Measurements from ENCODE around the gene BST1. TPM values are rescaled to one million over a fixed set of nuclear protein-coding genes. Genes with fewer than 3 reads are reported as not detected.

The BST1 gene
- total and polyA plus RNA-seq, 2 experiments from 2014 or later: 0.99 to 1.8 TPM

DNA sequence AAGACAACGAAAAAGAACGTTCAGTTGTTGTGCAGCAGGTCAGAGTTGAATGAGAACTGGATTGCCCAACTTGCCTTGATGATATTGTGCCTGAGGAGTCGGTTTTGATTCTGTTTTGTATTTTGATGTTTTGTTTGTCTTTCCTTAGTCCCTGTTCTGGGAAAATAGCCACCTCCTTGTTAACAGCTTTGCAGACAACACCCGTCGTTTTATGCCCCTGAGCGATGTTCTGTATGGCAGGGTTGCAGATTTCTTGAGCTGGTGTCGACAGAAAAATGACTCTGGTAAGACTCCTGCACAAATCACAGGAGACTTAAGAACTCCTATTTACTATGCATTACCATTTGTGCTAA lies 4.5 kb downstream of the BST1 start (continued):
- no peak for TF ChIP-seq ZNF462 (CRISPR knock-in tag; IDR thresholded peaks at IDR 0.05)
- TF ChIP-seq ZNF331 (CRISPR knock-in tag; IDR thresholded peaks at IDR 0.05; ENCODE audit: low read depth): no peak
- TF ChIP-seq JUNB (IDR thresholded peaks at IDR 0.05; ENCODE audit: unreplicated experiment): no peak
- no peak for TF ChIP-seq EZH2phosphoT487 (IDR thresholded peaks at IDR 0.05; ENCODE audit: unreplicated experiment)
- TF ChIP-seq EZH2 (IDR thresholded peaks at IDR 0.05; ENCODE audit: low read depth, unreplicated experiment): no peak
- no peak for TF ChIP-seq CREB1 (CRISPR knock-in tag; IDR thresholded peaks at IDR 0.05; ENCODE audit: low read depth)
- TF ChIP-seq POLR2AphosphoS5 (IDR thresholded peaks at IDR 0.05; ENCODE audit: low read depth): no peak

GRCh38 chr4:15711762-15712161 lies 8.9 kb downstream of the BST1 start:
- H4K20me1 ChIP-seq (replicated peaks; ENCODE audit: insufficient read depth): no peaks in the 10 kb centered on the region
- H3K79me2 ChIP-seq (replicated peaks; ENCODE audit: insufficient read depth): no peaks in the 10 kb centered on the region
- H3K27me3 ChIP-seq (ENCODE audit: insufficient read depth): no peaks in the 10 kb centered on the region
- H3K27ac Mint-ChIP-seq: no peak overlapping the region
- H3K9me3 Mint-ChIP-seq: no peaks in the 10 kb centered on the region
- no peak overlapping the region for H3K27ac ChIP-seq (ENCODE audit: low read depth)
- TF ChIP-seq CREB1 (CRISPR knock-in tag; IDR thresholded peaks at IDR 0.05; ENCODE audit: low read depth): no peak
- no peak for TF ChIP-seq STAT1 (IDR thresholded peaks at IDR 0.05; ENCODE audit: unreplicated experiment)
- no peak for TF ChIP-seq NANOG (IDR thresholded peaks at IDR 0.05; ENCODE audit: borderline replicate concordance)
- TF ChIP-seq ZNF114 (CRISPR knock-in tag; IDR thresholded peaks at IDR 0.05): no peak
- no peak for TF ChIP-seq EZH2 (IDR thresholded peaks at IDR 0.05; ENCODE audit: low read depth, unreplicated experiment)
- no peak for TF ChIP-seq ZNF331 (CRISPR knock-in tag; IDR thresholded peaks at IDR 0.05; ENCODE audit: low read depth)
- TF ChIP-seq EZH2phosphoT487 (IDR thresholded peaks at IDR 0.05; ENCODE audit: unreplicated experiment): no peak
- TF ChIP-seq, protein P1, sequence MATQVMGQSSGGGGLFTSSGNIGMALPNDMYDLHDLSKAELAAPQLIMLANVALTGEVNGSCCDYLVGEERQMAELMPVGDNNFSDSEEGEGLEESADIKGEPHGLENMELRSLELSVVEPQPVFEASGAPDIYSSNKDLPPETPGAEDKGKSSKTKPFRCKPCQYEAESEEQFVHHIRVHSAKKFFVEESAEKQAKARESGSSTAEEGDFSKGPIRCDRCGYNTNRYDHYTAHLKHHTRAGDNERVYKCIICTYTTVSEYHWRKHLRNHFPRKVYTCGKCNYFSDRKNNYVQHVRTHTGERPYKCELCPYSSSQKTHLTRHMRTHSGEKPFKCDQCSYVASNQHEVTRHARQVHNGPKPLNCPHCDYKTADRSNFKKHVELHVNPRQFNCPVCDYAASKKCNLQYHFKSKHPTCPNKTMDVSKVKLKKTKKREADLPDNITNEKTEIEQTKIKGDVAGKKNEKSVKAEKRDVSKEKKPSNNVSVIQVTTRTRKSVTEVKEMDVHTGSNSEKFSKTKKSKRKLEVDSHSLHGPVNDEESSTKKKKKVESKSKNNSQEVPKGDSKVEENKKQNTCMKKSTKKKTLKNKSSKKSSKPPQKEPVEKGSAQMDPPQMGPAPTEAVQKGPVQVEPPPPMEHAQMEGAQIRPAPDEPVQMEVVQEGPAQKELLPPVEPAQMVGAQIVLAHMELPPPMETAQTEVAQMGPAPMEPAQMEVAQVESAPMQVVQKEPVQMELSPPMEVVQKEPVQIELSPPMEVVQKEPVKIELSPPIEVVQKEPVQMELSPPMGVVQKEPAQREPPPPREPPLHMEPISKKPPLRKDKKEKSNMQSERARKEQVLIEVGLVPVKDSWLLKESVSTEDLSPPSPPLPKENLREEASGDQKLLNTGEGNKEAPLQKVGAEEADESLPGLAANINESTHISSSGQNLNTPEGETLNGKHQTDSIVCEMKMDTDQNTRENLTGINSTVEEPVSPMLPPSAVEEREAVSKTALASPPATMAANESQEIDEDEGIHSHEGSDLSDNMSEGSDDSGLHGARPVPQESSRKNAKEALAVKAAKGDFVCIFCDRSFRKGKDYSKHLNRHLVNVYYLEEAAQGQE (IDR thresholded peaks at IDR 0.05; ENCODE audit: unreplicated experiment): no peak
- ATAC-seq (no peak), DNase-seq (ENCODE audit: low spot score) (no peak)
- peaks cover 2% of the 10 kb centered on the region for H3K27me3 Mint-ChIP-seq (ENCODE audit: insufficient read depth, low read depth, poor library complexity)
- H3F3A ChIP-seq (replicated peaks; ENCODE audit: low read depth): no peaks in the 10 kb centered on the region
- H3K4me3 Mint-ChIP-seq: no peak overlapping the region
- peaks cover 8% of the 10 kb centered on the region; the same call in 2 of the 3 replicates for H3K4me1 Mint-ChIP-seq
- H3K9me2 ChIP-seq (ENCODE audit: insufficient read depth): no peaks in the 10 kb centered on the region
- no peaks in the 10 kb centered on the region for H3K36me3 Mint-ChIP-seq (ENCODE audit: low read depth)
- no peaks in the 10 kb centered on the region for H3K36me3 ChIP-seq (ENCODE audit: insufficient read depth)
- H2AFZ ChIP-seq: no peak overlapping the region
- H3K4me2 ChIP-seq: no peak overlapping the region
- H3K4me3 ChIP-seq: no peak overlapping the region
- no peaks in the 10 kb centered on the region for H3K4me1 ChIP-seq (ENCODE audit: insufficient read depth)

All from GM23338 (cell line).